Measurements from ENCODE around the gene GALNT9. TPM values are rescaled to one million over a fixed set of nuclear protein-coding genes. Genes with fewer than 3 reads are reported as not detected.
A peak's percentile ranks its signal among the peaks of the same experiment; 100 is the strongest.
"Not testable (repeated sequence)": the region's sequence is repeated elsewhere in the genome, so short reads cannot be mapped to it uniquely, and the experiment has no call there.

GALNT9 gene
- total RNA-seq (2022) = 0.54 and 1.5 TPM in 2 replicates
- Bru-seq, nascent RNA = percentile 16 among the genes with signal in this experiment
- percentile 13 among the genes with signal in this experiment for BruChase-seq, experiment 1, labeled RNA remaining after a 6-hour chase
- percentile 11 among the genes with signal in this experiment for BruChase-seq, experiment 2, labeled RNA remaining after a 2-hour chase
- long read RNA-seq = 0 reads

DNA sequence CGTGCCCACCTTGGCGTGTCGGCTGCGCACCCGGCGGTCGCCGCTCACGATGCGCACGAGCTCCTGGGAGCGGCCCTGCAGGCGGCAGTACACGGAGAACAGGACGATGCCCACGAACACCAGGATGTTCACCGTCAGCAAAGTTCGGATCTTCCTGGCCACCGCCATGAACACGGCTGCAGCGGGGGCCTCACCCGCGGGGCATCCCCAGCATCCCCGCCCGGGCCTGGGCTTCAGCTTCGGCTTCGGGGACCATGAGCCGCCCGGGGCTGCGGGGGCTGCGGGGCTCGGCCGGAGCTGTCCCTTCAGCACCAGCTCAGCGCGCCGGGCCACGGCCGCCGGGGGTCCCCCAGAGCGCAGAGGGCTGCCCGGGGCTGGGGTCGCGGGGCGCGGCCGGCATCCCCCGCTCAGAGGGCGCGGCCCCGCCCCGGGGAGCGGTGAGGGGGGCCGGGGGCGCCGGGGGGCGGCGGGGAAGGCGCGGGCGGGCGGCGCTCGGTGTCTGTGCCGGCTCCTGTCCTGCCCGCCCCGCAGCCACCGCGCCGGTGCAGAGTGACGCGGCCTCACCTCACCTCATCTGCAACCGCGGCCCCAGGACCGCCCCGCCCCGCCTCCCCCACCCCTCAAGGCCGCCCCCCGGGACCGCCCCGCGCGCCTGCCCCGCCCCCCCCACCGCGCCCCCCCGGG, at the start of gene GALNT9:
Gene GALNT9, minus strand, starts transcription at position 554 of the 684 bp plus-strand sequence. Its CDS starts 386 bp downstream, at position 168.
- Mint-ChIP-seq H3K9me3 (ENCODE audit: low read depth, unreplicated experiment) (peaks cover 7% of the 10 kb centered on the region), H3K4me3 (ENCODE audit: low read depth, unreplicated experiment) (no peak within 1 kb of the TSS), H3K27ac (ENCODE audit: unreplicated experiment) (no peak within 1 kb of the TSS), H3K27me3 (ENCODE audit: unreplicated experiment) (peaks cover 60% of the 10 kb centered on the region), H3K36me3 (ENCODE audit: insufficient read depth, unreplicated experiment) (no peaks in the 10 kb centered on the region), H3K4me1 (ENCODE audit: low read depth, unreplicated experiment) (peaks cover 7% of the 10 kb centered on the region)
- no peak for DNase-seq
- intact Hi-C loops (cut with micrococcal nuclease; ENCODE audit: unreplicated experiment) = no loop called here
- TF ChIP-seq, protein P1, sequence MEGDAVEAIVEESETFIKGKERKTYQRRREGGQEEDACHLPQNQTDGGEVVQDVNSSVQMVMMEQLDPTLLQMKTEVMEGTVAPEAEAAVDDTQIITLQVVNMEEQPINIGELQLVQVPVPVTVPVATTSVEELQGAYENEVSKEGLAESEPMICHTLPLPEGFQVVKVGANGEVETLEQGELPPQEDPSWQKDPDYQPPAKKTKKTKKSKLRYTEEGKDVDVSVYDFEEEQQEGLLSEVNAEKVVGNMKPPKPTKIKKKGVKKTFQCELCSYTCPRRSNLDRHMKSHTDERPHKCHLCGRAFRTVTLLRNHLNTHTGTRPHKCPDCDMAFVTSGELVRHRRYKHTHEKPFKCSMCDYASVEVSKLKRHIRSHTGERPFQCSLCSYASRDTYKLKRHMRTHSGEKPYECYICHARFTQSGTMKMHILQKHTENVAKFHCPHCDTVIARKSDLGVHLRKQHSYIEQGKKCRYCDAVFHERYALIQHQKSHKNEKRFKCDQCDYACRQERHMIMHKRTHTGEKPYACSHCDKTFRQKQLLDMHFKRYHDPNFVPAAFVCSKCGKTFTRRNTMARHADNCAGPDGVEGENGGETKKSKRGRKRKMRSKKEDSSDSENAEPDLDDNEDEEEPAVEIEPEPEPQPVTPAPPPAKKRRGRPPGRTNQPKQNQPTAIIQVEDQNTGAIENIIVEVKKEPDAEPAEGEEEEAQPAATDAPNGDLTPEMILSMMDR (IDR thresholded peaks at IDR 0.05; ENCODE audit: unreplicated experiment) = no peak
- CTCF ChIA-PET = interaction anchor here (0.6 kb wide), 1 partner anchor 216 kb away, joined by 3 read pairs; no protein-coding TSS in a partner anchor
- no TSS peak for BruUV-seq (replicated peaks)

DNA sequence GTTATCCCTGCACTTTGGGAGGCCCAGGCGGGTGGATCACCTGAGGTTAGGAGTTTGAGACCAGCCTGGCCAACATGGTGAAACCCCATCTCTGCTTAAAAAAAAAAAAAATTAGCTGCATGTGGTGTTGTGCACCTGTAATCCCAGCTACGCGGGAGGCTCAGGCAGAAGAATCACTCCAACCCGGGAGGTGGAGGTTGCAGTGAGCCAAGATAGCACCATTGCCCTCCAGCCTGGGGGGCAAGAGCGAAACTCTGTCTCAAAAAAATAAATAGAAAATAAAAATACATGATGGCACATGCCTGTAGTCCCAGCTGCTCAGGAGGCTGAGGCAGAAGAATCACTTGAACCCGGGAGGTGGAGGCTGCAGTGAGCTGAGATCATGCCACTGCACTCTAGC, 49.7 kb upstream of the GALNT9 start:
- BruUV-seq (replicated peaks); H3K4me1 Mint-ChIP-seq (ENCODE audit: low read depth, unreplicated experiment); intact Hi-C loops (cut with micrococcal nuclease; ENCODE audit: unreplicated experiment); H3K4me3 Mint-ChIP-seq (ENCODE audit: low read depth, unreplicated experiment); CTCF ChIA-PET; H3K36me3 Mint-ChIP-seq (ENCODE audit: insufficient read depth, unreplicated experiment); DNase-seq; H3K27ac Mint-ChIP-seq (ENCODE audit: unreplicated experiment); H3K9me3 Mint-ChIP-seq (ENCODE audit: low read depth, unreplicated experiment): not testable (repeated sequence)
- peaks cover 39% of the 10 kb centered on the region for H3K27me3 Mint-ChIP-seq (ENCODE audit: unreplicated experiment)

DNA sequence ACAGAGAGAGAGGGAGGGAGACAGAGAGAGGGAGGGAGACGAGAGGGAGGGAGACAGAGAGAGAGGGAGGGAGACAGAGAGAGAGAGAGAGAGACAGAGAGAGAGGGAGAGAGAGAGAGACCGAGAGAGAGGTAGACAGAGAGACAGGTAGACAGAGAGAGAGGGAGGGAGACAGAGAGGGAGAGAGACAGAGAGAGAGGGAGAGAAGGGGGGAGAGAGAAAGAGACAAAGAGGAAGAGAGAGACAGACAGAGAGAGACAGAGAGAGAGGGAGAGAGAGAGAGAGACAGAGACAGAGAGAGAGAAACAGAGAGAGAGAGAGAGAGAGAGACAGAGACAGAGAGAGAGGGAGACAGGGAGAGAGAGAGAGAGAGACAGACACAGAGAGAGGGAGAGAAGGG, 47.8 kb upstream of the GALNT9 start:
- Mint-ChIP-seq H3K36me3 (ENCODE audit: insufficient read depth, unreplicated experiment) (no peaks in the 10 kb centered on the region), H3K4me1 (ENCODE audit: low read depth, unreplicated experiment) (no peaks in the 10 kb centered on the region), H3K9me3 (ENCODE audit: low read depth, unreplicated experiment) (no peaks in the 10 kb centered on the region), H3K27ac (ENCODE audit: unreplicated experiment) (no peak overlapping the region), H3K27me3 (ENCODE audit: unreplicated experiment) (peaks cover 57% of the 10 kb centered on the region), H3K4me3 (ENCODE audit: low read depth, unreplicated experiment) (no peak overlapping the region)
- no peak for DNase-seq
- CTCF ChIA-PET = no interaction called here
- intact Hi-C loops (cut with micrococcal nuclease; ENCODE audit: unreplicated experiment) = no loop called here
- BruUV-seq (replicated peaks) = no TSS peak
- TF ChIP-seq, protein P1 (IDR thresholded peaks at IDR 0.05; ENCODE audit: unreplicated experiment) = no peak

DNA sequence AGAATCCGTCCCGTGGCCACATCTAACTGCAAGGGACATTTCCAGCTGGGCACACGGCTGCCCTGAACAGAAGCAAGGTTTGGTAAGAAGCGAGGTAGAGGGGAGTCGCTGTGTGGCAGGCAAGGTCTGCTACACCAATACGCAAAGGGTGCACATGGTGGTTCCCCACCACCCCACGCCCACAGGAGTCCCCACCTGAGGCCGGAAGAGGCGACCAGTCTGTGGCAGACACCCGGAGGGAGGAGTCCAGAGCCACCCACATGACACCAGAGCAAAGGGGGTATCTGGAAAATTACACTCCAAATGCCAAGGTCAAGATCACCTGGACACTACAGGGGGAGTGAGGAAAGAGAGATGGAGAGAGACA, 47.1 kb upstream of the GALNT9 start:
- H3K27me3 Mint-ChIP-seq (ENCODE audit: unreplicated experiment) = peaks cover 64% of the 10 kb centered on the region
- no peak overlapping the region for H3K27ac Mint-ChIP-seq (ENCODE audit: unreplicated experiment)
- H3K4me3 Mint-ChIP-seq (ENCODE audit: low read depth, unreplicated experiment) = no peak overlapping the region
- intact Hi-C loops (cut with micrococcal nuclease; ENCODE audit: unreplicated experiment) = no loop called here
- no peak for DNase-seq
- H3K9me3 Mint-ChIP-seq (ENCODE audit: low read depth, unreplicated experiment) = no peaks in the 10 kb centered on the region
- H3K36me3 Mint-ChIP-seq (ENCODE audit: insufficient read depth, unreplicated experiment) = no peaks in the 10 kb centered on the region
- TF ChIP-seq, protein P1 (IDR thresholded peaks at IDR 0.05; ENCODE audit: unreplicated experiment) = no peak
- CTCF ChIA-PET = no interaction called here
- no TSS peak for BruUV-seq (replicated peaks)
- no peaks in the 10 kb centered on the region for H3K4me1 Mint-ChIP-seq (ENCODE audit: low read depth, unreplicated experiment)

Measured in Calu3 (cell line).